CD4-positive, alpha-beta memory T cell (primary cell): Measurements from ENCODE around the gene SFMBT2. TPM values are rescaled to one million over a fixed set of nuclear protein-coding genes. Genes with fewer than 3 reads are reported as not detected.

ENCODE experiments used
- CTCF ChIA-PET: fragments of 350-600 bp; sonication (Branson Sonifier 250); formaldehyde crosslinking; loops from one replicate; lab custom pipeline; 2021; ENCODE audit warnings: inconsistent platforms; ENCODE audit not compliant: partially characterized antibody; lab: Charles Lee
- POLR2A ChIA-PET: fragments of 350-600 bp; sonication (Branson Sonifier 250); formaldehyde crosslinking; loops from one replicate; lab custom pipeline; 2021; ENCODE audit not compliant: partially characterized antibody; lab: Charles Lee
- DNase-seq, 5 donors: peaks; one replicate each; pipeline versions ENCODE4 v3.0.0 to v3.0.0-alpha.2; 2020 to 2022; ENCODE audit warnings: mixed read lengths in 1 of 5
- H3K27ac ChIP-seq: one replicate; pipeline ENCODE4 v1.7.0; 2013; ENCODE audit warnings: low read depth, low read length
- H3K27me3 ChIP-seq: 2 replicates; pipeline ENCODE4 v1.7.0; 2013; ENCODE audit warnings: mild to moderate bottlenecking, low read length, moderate library complexity; ENCODE audit not compliant: insufficient read depth
- H3K36me3 ChIP-seq: 2 replicates; pipeline ENCODE4 v1.7.0; 2013; ENCODE audit warnings: mild to moderate bottlenecking, low read length, moderate library complexity; ENCODE audit not compliant: insufficient read depth
- H3K4me1 ChIP-seq: 2 replicates; pipeline ENCODE4 v1.7.0; 2013; ENCODE audit warnings: mild to moderate bottlenecking, low read length, moderate library complexity; ENCODE audit not compliant: insufficient read depth
- H3K4me3 ChIP-seq, 2 donors: one replicate each; pipeline ENCODE4 v1.7.0; 2013; ENCODE audit warnings: low read length in 2 of 2, mild to moderate bottlenecking in 1 of 2
- H3K9me3 ChIP-seq, 2 donors: one replicate each; pipeline ENCODE4 v1.7.0; 2013; ENCODE audit warnings: low read length in 2 of 2, control low read depth in 1 of 2; ENCODE audit not compliant: control insufficient read depth in 1 of 2
- H3K27ac Mint-ChIP-seq, 7 donors: one replicate each; pipeline ENCODE4 v1.8.0; 2020 to 2021; ENCODE audit warnings: mixed read lengths in 7 of 7, mild to moderate bottlenecking in 6 of 7, inconsistent platforms in 3 of 7, moderate library complexity in 3 of 7
- H3K27me3 Mint-ChIP-seq, 2 donors: one replicate each; pipeline ENCODE4 v1.8.0; 2020 to 2021; ENCODE audit warnings: mixed read lengths in 2 of 2
- H3K36me3 Mint-ChIP-seq, 2 donors: one replicate each; pipeline ENCODE4 v1.8.0; 2020 to 2021; ENCODE audit warnings: mixed read lengths in 2 of 2, inconsistent platforms in 1 of 2, mild to moderate bottlenecking in 1 of 2
- H3K4me1 Mint-ChIP-seq, 4 donors: one replicate each; pipeline ENCODE4 v1.8.0; 2020 to 2021; ENCODE audit warnings: mixed read lengths in 4 of 4, mild to moderate bottlenecking in 1 of 4
- H3K4me3 Mint-ChIP-seq, 8 donors: one replicate each; pipeline ENCODE4 v1.8.0; 2020 to 2021; ENCODE audit warnings: mixed read lengths in 8 of 8, mild to moderate bottlenecking in 7 of 8, moderate library complexity in 6 of 8, inconsistent platforms in 3 of 8
- H3K9me3 Mint-ChIP-seq, 8 donors: one replicate each; pipeline ENCODE4 v1.8.0; 2020 to 2021; ENCODE audit warnings: mixed read lengths in 8 of 8, mild to moderate bottlenecking in 5 of 8, inconsistent platforms in 3 of 8, moderate library complexity in 1 of 8
- intact Hi-C: fragments of 100-400 bp; cut with micrococcal nuclease; formaldehyde crosslinking; loops from one replicate; pipeline ENCODE4 v1.15.1; 2023
- polyA plus RNA-seq, 2 donors: library from polyadenylated mRNA; unstranded; fragments of 300-500 nt; fragmentation: Illumina TruSeq; gene quantifications; one replicate each; pipeline ENCODE4 v1.2.3, GENCODE V29; 2021
- total RNA-seq, 2 experiments: library from RNA; stranded (reverse); gene quantifications; one replicate each; pipeline ENCODE4 v1.2.3, GENCODE V29; 2021

The SFMBT2 gene
- total and polyA plus RNA-seq, 4 experiments from 2014 or later = 1.7 to 22.3 (median 11.7) TPM

DNA sequence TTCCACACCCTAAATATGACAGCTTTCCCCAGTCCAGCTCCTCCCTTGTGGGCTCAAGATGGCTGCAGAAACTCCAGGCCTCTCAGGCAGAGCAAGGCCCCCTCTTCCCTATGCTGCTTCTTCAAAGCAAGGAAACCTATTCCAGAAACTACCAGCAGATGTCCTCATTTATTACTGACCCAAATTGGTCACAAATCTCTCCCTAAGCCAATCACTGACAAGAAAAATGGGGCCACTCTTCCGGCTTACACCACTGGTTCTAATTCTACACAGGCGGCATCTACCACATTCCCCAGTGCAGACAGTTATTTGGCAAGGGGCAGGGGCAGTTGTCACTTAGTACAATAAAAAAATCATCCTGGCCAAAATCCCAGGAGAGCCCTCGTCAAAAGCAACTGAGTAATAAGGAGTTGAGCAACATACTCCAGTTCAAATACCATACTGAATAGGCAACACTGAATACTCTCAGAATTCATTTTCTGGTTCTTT, 150.4 kb downstream of the SFMBT2 start:
- no peaks in the 10 kb centered on the region for H3K36me3 ChIP-seq

DNA sequence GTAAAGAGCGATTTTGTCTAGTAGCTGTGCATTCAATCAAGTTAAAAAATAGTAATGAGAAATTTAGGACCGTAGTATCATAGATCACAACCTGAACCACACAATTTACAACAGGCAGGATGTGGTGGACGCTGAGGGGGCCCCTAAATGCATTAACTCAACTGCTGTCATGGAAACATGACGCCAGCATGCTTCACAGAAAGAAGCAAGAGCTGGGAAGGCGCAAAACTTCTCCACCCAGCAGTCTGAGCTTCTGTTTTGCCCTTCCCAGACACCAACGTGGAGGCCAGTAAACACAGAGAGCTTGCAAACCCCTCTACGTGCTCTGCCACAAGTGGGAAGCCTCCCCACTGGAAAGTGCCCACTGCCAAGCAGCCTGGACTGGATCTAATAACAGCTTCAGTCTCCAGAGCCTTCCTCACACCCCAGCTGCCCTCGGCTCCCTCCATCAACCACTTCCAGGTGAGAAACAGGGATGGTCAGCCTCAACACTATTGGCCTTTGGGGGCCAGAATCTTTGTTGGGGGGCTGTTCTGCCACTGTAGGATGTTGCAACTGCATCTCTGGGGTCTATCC, 151.8 kb downstream of the SFMBT2 start:
- no peaks in the 10 kb centered on the region for H3K27me3 Mint-ChIP-seq
- CTCF ChIA-PET = interaction anchor here (0.9 to 1.9 kb wide), 9 partner anchors 9 to 428 kb away, joined by 3 to 11 read pairs (median 4); partner anchors contain the start of gene SFMBT2
- no peak overlapping the region for H3K4me3 ChIP-seq
- H3K4me1 Mint-ChIP-seq = peaks cover 36 to 56% (median 48%) of the 10 kb centered on the region in 4 donors
- peak overlapping the region in 7 of 8 donors; percentile 6 to 81 (median 53) for H3K4me3 Mint-ChIP-seq
- no peak overlapping the region for H3K27ac ChIP-seq
- H3K9me3 Mint-ChIP-seq = no peaks in the 10 kb centered on the region
- no peaks in the 10 kb centered on the region for H3K36me3 ChIP-seq
- intact Hi-C loops = no loop called here
- H3K27ac Mint-ChIP-seq = peak overlapping the region; percentile 77 to 91 (median 87)
- H3K4me1 ChIP-seq = peaks cover 38% of the 10 kb centered on the region
- DNase-seq = peak; percentile 59 to 79 (median 66)
- no peaks in the 10 kb centered on the region for H3K27me3 ChIP-seq
- POLR2A ChIA-PET = interaction anchor here (1.0 to 2.8 kb wide), 7 partner anchors 10 to 332 kb away, joined by 3 to 12 read pairs (median 6); partner anchors contain the start of gene SFMBT2
- peaks cover 7 to 13% of the 10 kb centered on the region in 2 donors for H3K36me3 Mint-ChIP-seq
- no peaks in the 10 kb centered on the region for H3K9me3 ChIP-seq

More for the DNA sequence above, 150.4 kb downstream of the SFMBT2 start:
- no peak overlapping the region for H3K27ac ChIP-seq
- CTCF ChIA-PET = interaction anchor here (1.9 kb wide), 1 partner anchor 151 kb away, joined by 11 read pairs; the partner anchor contains the start of gene SFMBT2
- Mint-ChIP-seq H3K4me3 (peak overlapping the region in 4 of 8 donors; percentile 1 to 78 (median 42)), H3K27me3 (no peaks in the 10 kb centered on the region), H3K36me3 (peaks cover 3 to 5% of the 10 kb centered on the region in 2 donors), H3K9me3 (no peaks in the 10 kb centered on the region), H3K27ac (peak overlapping the region in 6 of 7 donors; percentile 62 to 97 (median 84)), H3K4me1 (peaks cover 34 to 52% (median 47%) of the 10 kb centered on the region in 4 donors)
- peaks cover 38% of the 10 kb centered on the region for H3K4me1 ChIP-seq
- DNase-seq = peak in 4 of 5 donors; percentile 41 to 48 (median 43)
- POLR2A ChIA-PET = no interaction called here
- H3K4me3 ChIP-seq = no peak overlapping the region
- intact Hi-C loops = loop anchor here (1.0 to 10.0 kb wide), 4 partner anchors 148 to 424 kb away; no protein-coding TSS in a partner anchor
- no peaks in the 10 kb centered on the region for H3K9me3 ChIP-seq
- no peaks in the 10 kb centered on the region for H3K27me3 ChIP-seq

DNA sequence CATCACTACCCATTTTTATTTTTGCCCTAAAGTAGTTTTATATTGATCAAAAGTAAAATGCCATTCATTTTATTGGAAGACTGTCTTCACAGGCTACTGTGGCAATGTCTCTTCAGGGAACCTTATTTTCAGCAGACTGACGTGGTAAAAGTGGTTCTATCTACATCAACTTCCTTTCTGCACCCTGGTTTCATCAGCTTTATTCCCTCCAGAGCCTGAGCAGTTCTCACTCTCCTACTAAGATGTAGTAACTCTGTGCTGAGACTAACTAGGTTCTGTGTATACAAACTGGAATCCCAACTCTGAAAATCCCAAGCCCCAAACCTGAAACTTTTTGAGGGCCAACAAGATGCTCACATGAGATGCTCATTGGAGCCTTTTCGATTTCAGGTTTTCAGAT, 155.3 kb downstream of the SFMBT2 start:
- Histone ChIP-seq H3K27me3 (no peaks in the 10 kb centered on the region), H3K4me3 (no peak overlapping the region), H3K4me1 (peaks cover 34% of the 10 kb centered on the region), H3K27ac (no peak overlapping the region), H3K36me3 (no peaks in the 10 kb centered on the region), H3K9me3 (no peaks in the 10 kb centered on the region)
- no peaks in the 10 kb centered on the region for H3K27me3 Mint-ChIP-seq
- peak overlapping the region in 1 of 7 donors; percentile 70 for H3K27ac Mint-ChIP-seq
- H3K9me3 Mint-ChIP-seq = no peaks in the 10 kb centered on the region
- POLR2A ChIA-PET = no interaction called here
- peak overlapping the region in 1 of 8 donors; percentile 26 for H3K4me3 Mint-ChIP-seq
- H3K4me1 Mint-ChIP-seq = peaks cover 38 to 51% (median 42%) of the 10 kb centered on the region in 4 donors
- no peak for DNase-seq
- intact Hi-C loops = no loop called here
- peaks cover 6 to 14% of the 10 kb centered on the region in 2 donors for H3K36me3 Mint-ChIP-seq
- CTCF ChIA-PET = no interaction called here

DNA sequence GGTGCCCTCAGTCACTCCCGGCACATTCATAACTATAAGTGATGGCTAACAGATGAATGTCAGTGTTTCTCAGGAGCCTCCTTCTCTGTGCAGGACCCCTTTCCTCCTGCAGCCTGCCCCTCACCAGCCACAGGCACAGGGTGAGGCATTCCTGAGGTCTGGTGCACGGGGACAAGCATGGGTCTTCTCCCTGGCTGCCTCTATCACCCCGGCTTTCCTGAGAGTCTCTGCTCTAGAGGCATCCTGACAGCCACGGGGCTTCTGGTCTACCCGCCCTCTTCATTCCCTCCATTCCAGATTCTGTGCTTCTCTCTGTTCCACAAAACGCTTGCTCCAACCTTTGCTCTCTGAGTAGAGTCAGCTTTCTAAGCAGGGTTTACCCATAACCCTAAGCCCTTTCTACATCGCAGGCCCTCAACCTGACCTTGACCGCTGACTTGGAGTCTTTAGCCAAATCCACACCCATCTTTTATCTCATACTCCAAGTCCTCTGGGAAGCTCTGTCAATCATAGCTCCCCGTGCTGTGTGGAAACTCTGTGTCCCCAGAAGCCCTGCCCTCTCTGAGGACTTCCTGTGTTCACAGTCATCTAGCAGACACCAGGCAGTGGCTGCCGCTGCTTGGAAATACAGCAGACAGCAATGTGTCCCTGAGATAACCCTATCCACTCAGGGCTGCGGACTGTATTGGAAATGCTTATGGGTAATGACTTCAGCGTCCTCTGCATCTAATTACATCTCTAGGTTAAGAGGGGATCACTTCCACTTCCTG, 159.0 kb downstream of the SFMBT2 start:
- H3K4me1 Mint-ChIP-seq = peaks cover 14 to 19% (median 15%) of the 10 kb centered on the region in 4 donors
- H3K9me3 ChIP-seq = no peaks in the 10 kb centered on the region
- peaks cover 23 to 26% of the 10 kb centered on the region in 2 donors for H3K36me3 Mint-ChIP-seq
- H3K4me3 ChIP-seq = no peak overlapping the region
- no peak for DNase-seq
- no peaks in the 10 kb centered on the region for H3K27me3 Mint-ChIP-seq
- ChIA-PET POLR2A (no interaction called here), CTCF (no interaction called here)
- H3K36me3 ChIP-seq = peaks cover 12% of the 10 kb centered on the region
- H3K4me1 ChIP-seq = peaks cover 3% of the 10 kb centered on the region
- intact Hi-C loops = no loop called here
- H3K27ac Mint-ChIP-seq = peak overlapping the region in 2 of 7 donors; percentile 49 to 70
- H3K27ac ChIP-seq = no peak overlapping the region
- H3K4me3 Mint-ChIP-seq = no peak overlapping the region
- no peaks in the 10 kb centered on the region for H3K9me3 Mint-ChIP-seq
- H3K27me3 ChIP-seq = no peaks in the 10 kb centered on the region

DNA sequence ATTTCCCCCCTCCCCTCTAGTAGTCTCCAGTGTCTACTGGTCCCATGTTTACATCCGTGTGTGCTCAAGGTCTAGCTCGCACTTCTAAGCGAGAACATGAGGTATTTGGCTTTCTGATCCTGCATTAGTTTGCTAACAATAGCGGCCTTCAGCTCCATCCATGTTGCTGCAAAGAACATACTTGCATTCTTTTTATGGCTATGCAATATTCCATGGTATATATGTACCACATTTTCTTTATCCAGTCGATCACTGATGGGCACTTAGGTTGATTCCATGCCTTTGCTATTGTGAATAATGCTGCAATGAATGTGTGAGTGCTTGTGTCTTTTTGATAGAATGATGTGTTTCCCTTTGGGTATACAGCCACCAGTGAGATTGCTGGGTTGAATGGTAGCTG, 160.6 kb downstream of the SFMBT2 start:
- Histone ChIP-seq H3K9me3 (no peaks in the 10 kb centered on the region), H3K36me3 (peaks cover 12% of the 10 kb centered on the region), H3K4me1 (peaks cover 3% of the 10 kb centered on the region), H3K27ac (no peak overlapping the region), H3K27me3 (no peaks in the 10 kb centered on the region), H3K4me3 (no peak overlapping the region)
- Mint-ChIP-seq H3K4me3 (no peak overlapping the region), H3K9me3 (no peaks in the 10 kb centered on the region), H3K36me3 (peaks cover 26 to 31% of the 10 kb centered on the region in 2 donors), H3K27me3 (no peaks in the 10 kb centered on the region), H3K27ac (no peak overlapping the region), H3K4me1 (peaks cover 5 to 9% (median 8%) of the 10 kb centered on the region in 4 donors)
- intact Hi-C loops = no loop called here
- ChIA-PET POLR2A (no interaction called here), CTCF (no interaction called here)
- no peak for DNase-seq

DNA sequence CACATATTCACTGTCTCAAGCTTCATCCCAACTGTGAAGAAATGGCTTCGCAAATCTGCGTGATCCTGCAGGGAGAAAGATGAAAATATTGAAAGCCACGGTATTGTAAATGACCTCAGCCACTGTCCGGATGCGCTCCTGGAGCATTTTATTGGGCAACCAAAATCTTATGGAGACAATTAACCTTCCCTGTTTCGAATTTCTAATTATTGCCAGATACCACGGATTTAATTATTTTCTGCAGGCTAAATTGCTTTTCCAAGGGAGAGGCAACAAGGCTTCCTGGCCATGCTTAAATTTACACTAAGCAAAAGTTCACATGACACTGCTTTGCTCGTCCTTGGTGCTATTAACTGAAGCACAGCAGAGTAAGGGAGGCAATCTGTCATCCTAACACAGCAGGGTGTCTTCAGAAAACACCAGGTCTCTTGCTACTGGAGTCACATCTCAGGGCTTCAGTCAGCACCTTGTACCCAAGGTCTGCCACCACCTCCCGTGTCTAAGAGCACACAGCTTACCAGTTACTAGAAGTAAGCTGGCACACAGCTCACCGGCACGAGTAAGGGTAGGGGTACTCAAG, 162.2 kb downstream of the SFMBT2 start:
- no peaks in the 10 kb centered on the region for H3K27me3 ChIP-seq
- Mint-ChIP-seq H3K4me3 (no peak overlapping the region), H3K27me3 (no peaks in the 10 kb centered on the region), H3K4me1 (peaks cover 13 to 24% (median 15%) of the 10 kb centered on the region in 4 donors), H3K27ac (no peak overlapping the region), H3K9me3 (no peaks in the 10 kb centered on the region), H3K36me3 (peaks cover 23 to 42% of the 10 kb centered on the region in 2 donors)
- H3K27ac ChIP-seq = no peak overlapping the region
- peaks cover 15% of the 10 kb centered on the region for H3K4me1 ChIP-seq
- CTCF ChIA-PET = interaction anchor here (1.2 kb wide), 1 partner anchor 18 kb away, joined by 3 read pairs; no protein-coding TSS in a partner anchor
- POLR2A ChIA-PET = no interaction called here
- intact Hi-C loops = no loop called here
- peaks cover 12% of the 10 kb centered on the region for H3K36me3 ChIP-seq
- H3K9me3 ChIP-seq = no peaks in the 10 kb centered on the region
- no peak for DNase-seq
- no peak overlapping the region for H3K4me3 ChIP-seq
